ENCODE data around the gene GDPD1. TPM values are rescaled to one million over a fixed set of nuclear protein-coding genes. Genes with fewer than 3 reads are reported as not detected.

The GDPD1 gene
- total RNA-seq, 1 experiment from 2014 or later, result 2.6 TPM

- Histone ChIP-seq H4K5ac (ENCODE audit: insufficient read length, low read depth, low read length) (no peak overlapping the region), H3K18ac (ENCODE audit: insufficient read length, low read depth, low read length) (no peak overlapping the region), H3K9ac (ENCODE audit: extremely low read depth, insufficient read length, low read length) (no peak overlapping the region), H2AK5ac (ENCODE audit: insufficient read length, low read length) (no peak overlapping the region), H3K14ac (ENCODE audit: insufficient read depth, low read length) (no peak overlapping the region), H3K79me1 (ENCODE audit: insufficient read depth, low read depth, low read length, poor library complexity, severe bottlenecking) (no peaks in the 10 kb centered on the region), H3K4me2 (ENCODE audit: insufficient read depth, insufficient read length, low read length) (no peak overlapping the region), H2BK15ac (ENCODE audit: low read depth, low read length) (no peak overlapping the region), H3K79me2 (ENCODE audit: insufficient read depth, low read length) (no peaks in the 10 kb centered on the region), H2BK5ac (ENCODE audit: insufficient read length, low read length) (no peak overlapping the region), H3T11ph (ENCODE audit: low read length) (no peak overlapping the region), H2BK12ac (ENCODE audit: insufficient read length, low read depth, low read length) (no peak overlapping the region), H2BK20ac (ENCODE audit: low read depth, low read length, poor library complexity, severe bottlenecking) (no peak overlapping the region), H3K9me3 (ENCODE audit: control insufficient read depth, low read depth, low read length) (no peaks in the 10 kb centered on the region), H3K27ac (ENCODE audit: insufficient read length, low read depth, low read length) (no peak overlapping the region), H4K91ac (ENCODE audit: insufficient read length, low read depth, low read length) (no peak overlapping the region), H3K56ac (ENCODE audit: insufficient read length, low read depth, low read length) (no peak overlapping the region), H3K27me3 (ENCODE audit: insufficient read depth, low read length) (no peaks in the 10 kb centered on the region; the same call in 1 of the 2 replicates), H3K23ac (ENCODE audit: insufficient read length, low read depth, low read length) (no peak overlapping the region), H3K4me1 (ENCODE audit: insufficient read depth, low read length) (no peaks in the 10 kb centered on the region; the same call in 1 of the 2 replicates), H3K23me2 (ENCODE audit: insufficient read length, low read depth, low read length, poor library complexity, severe bottlenecking) (no peaks in the 10 kb centered on the region), H4K8ac (replicated peaks; ENCODE audit: insufficient read length, low read depth, low read length) (no peak overlapping the region), H3K4ac (ENCODE audit: low read depth, low read length) (no peak overlapping the region), H2BK120ac (ENCODE audit: low read depth, low read length, poor library complexity, severe bottlenecking) (no peak overlapping the region), H4K20me1 (ENCODE audit: control insufficient read depth, insufficient read depth, insufficient read length) (no peaks in the 10 kb centered on the region), H2AFZ (ENCODE audit: low read length) (no peak overlapping the region)
- Mint-ChIP-seq H3K9me3 (no peaks in the 10 kb centered on the region), H3K27ac (no peak overlapping the region), H3K36me3 (ENCODE audit: insufficient read depth in 1 of 3, low read depth in 3 of 3) (peaks cover 0 to 2% (median 0%) of the 10 kb centered on the region in 3 experiments; a peak in 1 of 7 replicates), H3K4me3 (no peak overlapping the region), H3K27me3 (ENCODE audit: low read depth) (peaks cover 34% of the 10 kb centered on the region), H3K4me1 (peaks cover 14 to 22% of the 10 kb centered on the region in 2 experiments)
- TF ChIP-seq CTCF (conservative IDR thresholded peaks at IDR 0.05), result no peak
- no peak for DNase-seq
- no CpG with 5 or more reads among the region's 3 CpGs for WGBS (ENCODE audit: extremely low coverage, insufficient read length, low lambda C conversion rate)
These were observed 67.6 kb downstream of the GDPD1 start for GRCh38 chr17:59287891-59288290.
